Parathyroid adenoma (tissue), 2 donors: ENCODE measurements around the gene PXDN.

ENCODE experiments used
- H2AFZ ChIP-seq: fragments of 300-600 bp; sonication (generic); one replicate; pipeline ENCODE4 v1.7.0; 2017; ENCODE audit warnings: antibody characterized with exemption, mild to moderate bottlenecking
- H3K27ac ChIP-seq: fragments of 300-600 bp; sonication (generic); one replicate; pipeline ENCODE4 v1.7.0; 2017
- H3K27me3 ChIP-seq: fragments of 300-600 bp; sonication (generic); one replicate; pipeline ENCODE4 v1.7.0; 2017; ENCODE audit warnings: low read length; ENCODE audit not compliant: control insufficient read depth, insufficient read depth
- H3K36me3 ChIP-seq: fragments of 300-600 bp; sonication (generic); one replicate; pipeline ENCODE4 v1.7.0; 2017; ENCODE audit warnings: low read length; ENCODE audit not compliant: control insufficient read depth, insufficient read depth
- H3K4me1 ChIP-seq: fragments of 300-600 bp; sonication (generic); one replicate; pipeline ENCODE4 v1.7.0; 2017; ENCODE audit warnings: control low read depth
- H3K4me2 ChIP-seq: fragments of 300-600 bp; sonication (generic); one replicate; pipeline ENCODE4 v1.7.0; 2017; ENCODE audit warnings: low read length
- H3K4me3 ChIP-seq: fragments of 300-600 bp; sonication (generic); one replicate; pipeline ENCODE4 v1.7.0; 2017; ENCODE audit warnings: low read depth, low read length
- H3K79me2 ChIP-seq: fragments of 300-600 bp; sonication (generic); one replicate; pipeline ENCODE4 v1.7.0; 2017; ENCODE audit warnings: control low read depth
- H3K9ac ChIP-seq: fragments of 300-600 bp; sonication (generic); one replicate; pipeline ENCODE4 v1.7.0; 2017; ENCODE audit warnings: mild to moderate bottlenecking
- H3K9me3 ChIP-seq: fragments of 300-600 bp; sonication (generic); one replicate; pipeline ENCODE4 v1.7.0; 2017; ENCODE audit warnings: low read length; ENCODE audit not compliant: control insufficient read depth
- CTCF ChIP-seq: fragments of 300-600 bp; sonication (generic); IDR thresholded peaks from one replicate; pipeline ENCODE4 v1.7.0; 2017; ENCODE audit warnings: antibody characterized with exemption, mild to moderate bottlenecking
- donor health status: primary hyperparathyroidism.

Gene PXDN

GRCh38 chr2:1585635-1586034 is 158.7 kb downstream of the PXDN start:
- Histone ChIP-seq H3K27me3 (no peaks in the 10 kb centered on the region), H3K27ac (no peak overlapping the region), H3K9me3 (peaks cover 4% of the 10 kb centered on the region), H3K4me3 (no peak overlapping the region), H3K4me2 (no peak overlapping the region), H3K4me1 (no peaks in the 10 kb centered on the region), H2AFZ (no peak overlapping the region), H3K9ac (no peak overlapping the region), H3K79me2 (no peaks in the 10 kb centered on the region), H3K36me3 (no peaks in the 10 kb centered on the region)
- TF ChIP-seq CTCF: no peak

- Histone ChIP-seq H3K36me3 (no peaks in the 10 kb centered on the region), H3K9me3 (no peaks in the 10 kb centered on the region), H3K9ac (no peak overlapping the region), H3K4me3 (no peak overlapping the region), H3K4me2 (no peak overlapping the region), H3K27me3 (no peaks in the 10 kb centered on the region), H2AFZ (no peak overlapping the region), H3K4me1 (no peaks in the 10 kb centered on the region), H3K79me2 (no peaks in the 10 kb centered on the region), H3K27ac (no peak overlapping the region)
- TF ChIP-seq CTCF: no peak
Measured at GRCh38 chr2:1584691-1585485, 159.4 kb downstream of the PXDN start.

- H3K9me3 ChIP-seq: no peaks in the 10 kb centered on the region
- no peaks in the 10 kb centered on the region for H3K4me1 ChIP-seq
- TF ChIP-seq CTCF: no peak
Measured at GRCh38 chr2:1584051-1584531, 160.2 kb downstream of the PXDN start.

GRCh38 chr2:1582891-1583341 is 161.4 kb downstream of the PXDN start:
- Histone ChIP-seq H3K9me3 (no peaks in the 10 kb centered on the region), H3K27me3 (no peaks in the 10 kb centered on the region), H3K36me3 (no peaks in the 10 kb centered on the region), H2AFZ (no peak overlapping the region), H3K4me3 (no peak overlapping the region), H3K79me2 (no peaks in the 10 kb centered on the region), H3K27ac (no peak overlapping the region), H3K4me2 (no peak overlapping the region), H3K9ac (no peak overlapping the region), H3K4me1 (no peaks in the 10 kb centered on the region)
- no peak for TF ChIP-seq CTCF

More at GRCh38 chr2:1584051-1584531, 160.2 kb downstream of the PXDN start:
- no peak overlapping the region for H3K4me2 ChIP-seq
- H2AFZ ChIP-seq: no peak overlapping the region
- no peaks in the 10 kb centered on the region for H3K36me3 ChIP-seq
- no peak overlapping the region for H3K9ac ChIP-seq
- H3K4me3 ChIP-seq: no peak overlapping the region
- H3K27ac ChIP-seq: no peak overlapping the region
- H3K27me3 ChIP-seq: no peaks in the 10 kb centered on the region
- no peaks in the 10 kb centered on the region for H3K79me2 ChIP-seq
